H54 (cell line): ENCODE results near the gene TEX101.

Experiments used
- DNase-seq: peaks from one replicate; pipeline ENCODE4 v3.0.0; 2011; ENCODE audit warnings: low spot score, mixed read lengths; ENCODE audit not compliant: insufficient read length
- FAIRE-seq: peaks from 3 replicates; lab custom pipeline; 2011; peaks lifted over from hg19 to GRCh38; lab: Jason Lieb, UNC
- POLR2A ChIP-seq: IDR thresholded peaks from 2 replicates; pipeline ENCODE4 v1.6.1; 2011; ENCODE audit warnings: low read depth, mild to moderate bottlenecking, low read length

The TEX101 gene

DNA sequence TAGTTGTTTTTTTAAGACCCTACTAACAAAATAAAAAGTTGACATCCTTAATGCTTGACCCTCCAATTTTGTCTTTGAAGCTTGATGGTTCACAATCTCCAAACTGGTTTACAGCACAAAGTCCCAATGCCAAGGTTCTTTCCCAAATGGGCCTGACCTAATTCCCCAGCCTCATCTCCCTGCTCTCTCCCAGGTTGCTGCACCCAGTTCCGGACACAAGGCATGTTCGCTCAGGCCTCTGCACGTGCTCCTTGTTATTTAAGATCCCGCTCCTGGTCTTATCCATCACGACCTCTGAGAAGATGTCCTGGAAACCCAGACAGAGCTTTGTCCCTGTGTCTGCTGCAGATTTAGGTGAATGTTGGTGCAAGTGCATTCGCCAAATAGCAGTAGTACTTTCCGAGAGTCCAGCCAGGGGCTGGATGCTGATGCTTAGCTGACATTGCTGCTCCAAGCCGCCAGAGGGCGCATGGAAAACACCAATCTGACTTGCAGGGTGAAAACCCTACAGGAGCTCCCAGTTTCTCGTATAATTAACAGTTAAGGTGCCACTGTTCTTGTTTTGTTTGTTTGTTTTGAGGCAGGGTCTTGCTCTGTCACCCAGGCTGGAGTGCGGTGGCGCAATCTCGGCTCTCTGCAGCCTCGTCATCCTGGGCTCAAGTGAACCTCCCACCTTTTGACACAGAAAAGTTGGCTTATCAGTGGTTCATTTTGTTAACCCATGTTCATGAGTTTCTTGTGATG is 32.2 kb downstream of the TEX101 start:
- no peak for FAIRE-seq
- no peak for TF ChIP-seq POLR2A
- DNase-seq: peak; percentile 83

DNA sequence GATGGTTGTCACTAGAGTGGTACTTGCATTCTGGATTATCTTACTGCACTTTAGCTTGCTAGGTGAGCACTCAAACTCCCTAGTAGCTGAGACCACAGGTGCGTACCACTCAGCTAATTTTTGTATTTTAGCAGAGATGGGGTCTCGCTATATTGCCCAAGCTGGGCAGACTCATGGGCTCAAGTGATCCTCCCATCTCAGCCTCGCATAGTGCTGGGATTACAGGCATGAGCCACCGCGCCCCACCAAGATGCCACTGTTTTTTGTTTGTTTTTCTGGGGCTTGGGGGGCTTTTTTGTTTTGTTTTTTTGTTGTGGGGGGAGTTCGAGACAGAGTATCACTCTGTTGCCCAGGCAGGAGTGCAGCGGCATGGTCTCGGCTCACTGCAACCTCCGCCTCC is 33.0 kb downstream of the TEX101 start:
- FAIRE-seq (no peak), DNase-seq (no peak)
- no peak for TF ChIP-seq POLR2A

DNA sequence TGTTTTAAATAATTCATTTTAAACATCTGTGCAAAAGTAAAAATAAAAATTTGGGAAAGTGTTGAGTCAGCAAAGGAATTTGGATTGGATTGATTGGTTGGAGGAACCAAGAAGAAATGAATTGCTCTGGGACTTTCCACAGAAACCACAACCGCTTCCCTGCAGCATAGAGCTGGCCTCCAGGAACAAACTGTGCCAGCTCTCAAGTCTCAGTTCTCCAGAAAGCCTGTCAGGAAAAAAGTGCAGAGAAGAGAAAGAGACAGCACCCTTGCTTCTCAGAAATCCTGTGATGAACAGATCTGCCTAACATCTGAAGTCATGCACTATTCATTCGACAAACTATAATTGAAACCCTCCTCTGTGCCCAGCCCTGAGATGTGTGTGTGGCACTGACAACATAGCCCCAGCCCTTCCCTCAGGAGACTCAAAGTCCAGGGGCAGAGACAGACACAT is 35.9 kb downstream of the TEX101 start:
- DNase-seq (no peak), FAIRE-seq (no peak)
- TF ChIP-seq POLR2A: no peak

DNA sequence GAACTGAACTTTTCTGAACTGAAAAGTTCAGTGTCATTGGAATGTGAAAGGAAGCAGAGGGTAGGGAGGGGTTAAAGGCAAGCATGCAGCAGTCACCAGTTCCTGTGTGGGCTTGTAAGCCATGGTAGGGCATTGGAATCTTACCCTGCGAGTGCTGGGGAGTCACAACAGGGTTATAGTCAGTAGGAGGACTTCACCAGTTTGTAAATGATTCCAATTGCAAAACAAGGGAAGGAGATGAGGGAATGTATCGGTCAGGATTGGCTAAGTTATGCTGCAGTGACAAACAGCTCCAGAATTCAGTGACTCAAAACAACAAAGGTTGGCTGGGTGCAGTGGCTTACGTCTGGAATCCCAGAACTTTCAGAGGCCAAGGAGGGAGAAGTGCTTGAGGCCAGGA is 37.9 kb downstream of the TEX101 start:
- no peak for TF ChIP-seq POLR2A
- DNase-seq (no peak), FAIRE-seq (no peak)

DNA sequence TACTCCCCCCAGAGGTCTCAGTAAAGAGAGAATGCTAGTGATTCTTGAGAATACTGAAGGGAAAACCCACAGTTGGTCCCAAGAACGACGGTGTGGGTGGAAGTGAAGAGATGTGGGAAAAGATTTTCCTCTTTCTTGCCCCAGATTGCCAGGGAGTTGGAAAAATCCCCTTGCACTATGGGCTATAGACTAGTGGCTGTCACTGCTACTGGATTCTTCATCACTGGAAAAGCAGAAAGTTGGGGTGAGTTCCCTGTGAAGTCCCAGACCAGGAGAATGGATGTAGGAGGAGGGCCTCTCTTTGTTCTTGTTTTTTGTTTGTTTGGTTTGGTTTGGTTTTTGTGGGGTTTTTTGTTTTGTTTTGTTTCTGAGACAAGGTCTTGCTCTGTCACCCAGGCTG is 39.3 kb downstream of the TEX101 start:
- no peak for DNase-seq
- FAIRE-seq: no peak
- no peak for TF ChIP-seq POLR2A

DNA sequence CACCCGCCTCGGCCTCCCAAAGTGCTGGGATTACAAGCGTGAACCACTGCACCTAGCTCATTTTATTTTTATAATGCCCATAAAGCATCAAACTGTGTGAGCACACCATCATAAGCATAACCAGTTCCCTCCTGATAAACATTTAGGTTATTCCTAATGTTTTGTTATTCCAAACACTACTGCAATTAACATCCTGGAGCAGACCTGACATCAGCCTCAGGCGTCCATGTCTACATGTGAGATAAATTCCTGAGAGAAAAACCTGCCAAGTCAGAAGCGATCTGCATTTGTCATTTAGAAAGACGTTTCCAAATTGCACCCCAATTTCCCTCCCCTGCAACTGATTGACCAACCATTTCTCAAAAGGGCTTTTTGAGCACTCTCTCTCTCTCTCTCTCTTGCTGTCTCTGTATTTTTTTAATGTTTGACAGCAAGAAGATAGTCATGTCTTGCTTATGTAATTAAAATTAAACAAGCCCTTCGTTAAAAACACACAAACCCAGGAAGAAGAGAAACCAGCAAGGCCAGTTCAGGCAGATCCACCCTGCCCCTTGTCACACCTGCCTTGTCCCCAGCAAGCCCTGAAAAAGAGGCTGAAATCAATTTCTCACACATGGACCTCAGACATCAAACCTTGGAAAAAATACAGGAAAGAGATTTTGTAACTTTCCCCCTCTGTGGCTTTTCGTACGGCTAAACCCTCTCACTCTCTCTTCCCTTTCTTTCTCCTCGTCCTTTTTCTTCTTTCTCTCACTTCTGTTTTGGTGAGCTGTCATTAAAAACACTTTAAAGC is 40.8 kb downstream of the TEX101 start:
- no peak for TF ChIP-seq POLR2A
- FAIRE-seq (no peak), DNase-seq (no peak)

DNA sequence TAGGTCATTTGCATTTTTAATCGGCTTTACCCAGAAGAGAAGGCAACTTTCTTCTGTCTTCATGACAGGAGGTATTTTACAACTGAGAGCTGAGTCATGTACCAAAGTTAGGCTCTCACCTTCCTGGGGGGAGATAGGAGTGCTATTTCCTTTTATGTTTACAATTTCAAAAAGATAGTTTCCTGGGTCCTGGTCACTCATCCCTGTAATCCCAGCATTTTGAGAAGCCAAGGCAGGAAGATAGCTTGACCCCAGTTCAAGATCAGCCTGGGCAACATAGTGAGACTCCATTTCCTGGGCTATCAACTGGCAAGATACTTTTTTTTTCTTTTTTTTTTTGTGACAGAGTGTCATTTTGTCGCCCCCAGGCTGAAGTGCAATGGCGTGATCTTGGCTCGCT is 43.1 kb downstream of the TEX101 start:
- no peak for TF ChIP-seq POLR2A
- no peak for FAIRE-seq

DNA sequence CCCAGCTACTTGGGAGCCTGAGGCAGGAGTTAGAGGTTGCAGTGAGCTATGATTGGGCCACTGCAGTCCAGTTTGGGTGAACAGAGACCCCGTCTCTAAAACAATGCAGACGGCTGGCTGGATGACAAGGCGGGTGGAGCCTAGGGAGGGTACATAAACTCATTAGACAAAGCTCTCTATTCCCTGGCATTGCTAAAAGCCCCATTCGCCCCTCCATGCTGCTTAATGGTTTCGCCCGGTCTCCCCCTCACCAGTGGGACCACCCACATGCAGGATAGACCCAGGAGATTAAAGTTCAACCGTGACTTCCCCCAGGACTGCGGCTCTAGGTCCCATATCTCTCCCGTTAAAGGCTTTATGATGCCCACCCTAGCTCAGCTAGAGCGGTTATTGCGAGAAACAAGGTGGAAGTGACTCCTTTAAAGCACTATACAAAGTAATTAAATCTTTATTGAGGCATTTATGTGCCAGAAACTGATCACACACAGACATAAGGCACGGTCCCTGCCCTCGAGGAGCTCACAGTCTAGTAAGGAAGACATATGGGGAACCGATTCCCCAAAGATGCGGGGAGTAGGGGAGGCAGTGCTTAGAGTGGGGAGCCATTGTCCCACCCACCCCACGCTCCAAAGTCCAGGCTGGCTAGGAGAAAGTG is 45.8 kb downstream of the TEX101 start:
- TF ChIP-seq POLR2A: no peak
- FAIRE-seq: no peak
- DNase-seq: no peak

More for the DNA sequence above, 43.1 kb downstream of the TEX101 start:
- DNase-seq: no peak

DNA sequence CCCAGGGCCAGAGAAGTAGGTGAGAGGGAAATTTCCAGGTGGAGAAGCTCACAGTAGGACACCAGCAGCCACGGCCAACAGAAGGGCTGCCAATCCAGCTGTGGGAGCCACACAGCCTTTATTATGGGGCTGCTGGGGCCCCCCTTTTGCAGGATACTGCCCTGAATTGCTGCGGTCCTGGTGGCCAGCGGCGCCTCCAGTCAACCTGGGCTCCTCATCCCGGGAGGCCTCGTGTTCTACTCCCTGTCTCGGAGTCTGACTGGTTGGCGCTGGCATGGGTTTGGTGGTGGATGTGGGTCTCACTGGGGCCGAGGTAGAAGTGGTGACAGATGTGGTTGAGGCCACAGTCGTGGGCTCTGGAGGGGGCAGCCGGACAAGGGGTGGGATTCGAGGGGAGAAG is 46.6 kb downstream of the TEX101 start:
- DNase-seq (no peak), FAIRE-seq (no peak)
- no peak for TF ChIP-seq POLR2A

DNA sequence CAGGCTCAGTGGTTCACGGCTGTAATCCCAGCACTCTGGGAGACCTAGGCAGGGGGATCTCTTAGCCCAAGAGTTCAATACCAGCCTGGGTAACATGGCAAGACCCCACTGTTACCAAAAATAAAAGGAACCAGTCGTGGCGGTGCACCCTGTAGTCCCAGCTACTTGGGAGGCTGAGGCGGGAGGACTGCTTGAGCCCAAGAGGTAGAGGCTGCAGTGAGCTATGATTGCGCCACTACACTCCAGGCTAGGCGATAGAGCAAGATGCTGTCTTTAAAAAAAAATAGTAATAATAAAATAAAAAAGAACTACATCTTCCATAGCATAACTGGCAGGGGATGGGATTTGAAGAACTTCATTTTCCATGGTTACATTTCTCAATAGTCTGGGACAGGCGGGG is 47.7 kb downstream of the TEX101 start:
- FAIRE-seq: no peak
- no peak for DNase-seq
- no peak for TF ChIP-seq POLR2A

DNA sequence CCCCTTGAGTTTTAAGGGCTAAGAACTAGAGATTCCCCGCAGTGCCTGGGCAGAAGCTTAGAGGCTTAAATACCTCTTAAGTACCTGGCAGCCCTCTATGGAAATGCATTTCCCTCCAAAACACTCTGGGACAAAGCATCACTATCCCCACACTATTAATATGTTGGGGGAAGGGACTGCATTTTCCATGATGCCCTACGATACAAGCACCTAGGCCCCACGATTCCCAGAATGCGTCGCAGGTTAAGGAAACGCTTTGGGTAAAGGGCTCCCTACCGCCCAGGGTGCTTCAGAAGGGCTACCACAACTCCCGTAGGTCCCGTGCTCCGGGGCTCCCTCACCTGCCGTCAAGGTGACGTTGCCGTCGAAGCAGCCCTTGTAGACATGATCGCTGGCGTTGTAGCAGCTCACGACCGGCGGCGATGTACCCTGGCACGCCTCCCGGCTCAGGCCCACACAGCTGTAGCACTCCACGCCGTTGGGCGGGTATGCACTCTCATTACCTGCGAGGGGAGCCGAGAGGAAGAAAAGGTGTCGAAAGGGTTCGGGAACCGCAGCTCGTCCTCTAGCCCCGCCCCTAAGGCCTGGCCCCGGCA is 48.2 kb downstream of the TEX101 start:
- no peak for DNase-seq
- no peak for FAIRE-seq
- no peak for TF ChIP-seq POLR2A

DNA sequence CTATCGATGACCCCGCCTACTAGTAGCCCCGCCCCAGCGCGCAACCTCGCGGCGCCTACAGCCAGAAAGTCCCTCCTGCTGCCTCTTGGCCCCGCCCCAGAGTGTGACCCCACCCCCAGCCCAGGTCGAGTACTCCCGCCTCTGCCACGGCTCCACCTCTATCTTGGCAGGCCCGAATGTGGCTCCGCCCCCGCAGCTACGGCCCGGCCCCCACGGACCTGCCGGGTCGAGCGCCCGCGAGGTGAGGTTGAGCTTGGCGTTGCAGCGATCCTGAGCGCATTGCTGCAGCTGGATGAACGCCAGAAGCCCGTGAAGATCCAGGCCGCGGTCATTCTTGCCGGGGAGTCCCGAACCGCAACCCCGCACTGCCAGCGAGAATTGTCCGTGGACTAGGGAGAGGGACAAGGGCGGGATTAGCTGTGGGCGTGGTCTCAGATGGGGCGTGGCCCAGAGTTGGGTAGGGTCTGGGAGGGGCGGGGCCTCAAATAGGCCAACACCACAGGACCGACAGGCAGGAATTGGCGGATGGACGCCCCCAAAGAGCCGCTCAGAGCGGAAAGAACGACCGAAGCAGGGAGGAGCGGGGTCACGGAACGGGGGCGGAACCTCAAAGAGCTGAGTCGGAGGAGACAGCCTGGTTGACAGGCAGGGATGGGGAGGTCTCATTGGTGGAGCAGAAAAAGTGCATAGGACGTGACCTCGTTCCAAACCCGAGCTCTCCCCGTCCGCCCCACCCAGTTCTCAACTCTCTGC is 48.9 kb downstream of the TEX101 start:
- DNase-seq (peak; percentile 92), FAIRE-seq (peak; percentile 38)
- no peak for TF ChIP-seq POLR2A

DNA sequence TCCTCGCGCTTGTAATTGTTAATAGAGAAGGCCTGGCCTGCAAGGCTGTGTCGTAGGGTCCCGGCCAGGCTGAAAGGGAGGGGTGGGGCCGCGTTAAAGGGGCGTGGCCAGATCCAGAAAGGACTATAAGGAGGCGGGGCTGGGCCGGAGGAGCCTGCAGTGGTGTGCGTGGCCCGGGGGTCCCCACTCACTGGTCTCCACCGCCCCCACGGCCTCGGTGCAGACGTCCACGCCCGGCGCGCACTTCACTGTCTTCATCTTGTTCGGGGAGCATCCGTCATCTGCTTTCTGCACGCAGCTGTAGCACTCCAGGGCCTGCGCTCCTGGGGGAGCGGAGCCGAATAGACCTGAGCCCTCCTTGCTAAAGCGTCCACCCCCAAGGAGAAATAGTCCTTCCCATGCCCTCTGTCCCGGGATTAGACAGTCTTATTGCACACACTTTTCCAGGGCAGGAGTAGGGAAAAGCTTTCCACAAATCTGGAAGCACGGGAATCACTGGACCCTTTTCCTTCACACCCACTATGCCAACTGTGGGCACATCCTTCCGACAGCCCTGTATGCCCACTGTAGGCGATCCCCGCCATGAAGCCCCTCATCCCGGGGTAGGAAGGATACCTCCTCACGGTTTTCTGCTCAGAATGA is 49.6 kb downstream of the TEX101 start:
- FAIRE-seq (no peak), DNase-seq (no peak)
- TF ChIP-seq POLR2A: no peak
